ENCODE measurements around the gene SF3A2.

The SF3A2 gene

GRCh38 chr19:2242816-2243215, 6.2 kb downstream of the SF3A2 start:
- no peak for DNase-seq

GRCh38 chr19:2243274-2244124, 6.9 kb downstream of the SF3A2 start:
- DNase-seq, result no peak

- DNase-seq, result no peak
These were observed 7.4 kb downstream of the SF3A2 start for GRCh38 chr19:2244125-2244411.

- DNase-seq, result no peak
These were observed 7.9 kb downstream of the SF3A2 start for GRCh38 chr19:2244486-2244885.

- DNase-seq, result no peak
These were observed 8.6 kb downstream of the SF3A2 start for GRCh38 chr19:2245273-2245672.

- DNase-seq, result no peak
These were observed 9.5 kb downstream of the SF3A2 start for GRCh38 chr19:2246014-2246620.

GRCh38 chr19:2246801-2247361, 10.3 kb downstream of the SF3A2 start:
- DNase-seq, result no peak

GRCh38 chr19:2247433-2248101, 10.9 kb downstream of the SF3A2 start:
- no peak for DNase-seq

GRCh38 chr19:2248136-2249009, 11.7 kb downstream of the SF3A2 start:
- DNase-seq, result no peak

- no peak for DNase-seq
These were observed 12.6 kb downstream of the SF3A2 start, which contains the start of gene AMH for GRCh38 chr19:2249010-2249866. TSS of gene AMH (plus strand) at chr19:2249323. CDS start at chr19:2249333, 10 bp downstream.

- no peak for DNase-seq
These were observed 13.5 kb downstream of the SF3A2 start for GRCh38 chr19:2249880-2250765.

- no peak for DNase-seq
These were observed 14.1 kb downstream of the SF3A2 start for GRCh38 chr19:2250766-2251105.

GRCh38 chr19:2251106-2252054, 14.8 kb downstream of the SF3A2 start:
- DNase-seq, result peak; percentile 42

GRCh38 chr19:2252055-2252796, 15.6 kb downstream of the SF3A2 start:
- no peak for DNase-seq

- no peak for DNase-seq
These were observed 16.1 kb downstream of the SF3A2 start for GRCh38 chr19:2252797-2253105.

- DNase-seq, result peak; percentile 69
These were observed 16.8 kb downstream of the SF3A2 start for GRCh38 chr19:2253106-2254063.

- DNase-seq, result no peak
These were observed 17.6 kb downstream of the SF3A2 start for GRCh38 chr19:2254064-2254872.

Data from activated CD8-positive, alpha-beta memory T cell treated with anti-CD3 and anti-CD28 coated beads, Interleukin-2, amount 50 U/mL, for 4 hours (primary cell).